ENCODE measurements around the gene GMPR.
A peak's percentile ranks its signal among the peaks of the same experiment; 100 is the strongest.
"Not testable (repeated sequence)": the region's sequence is repeated elsewhere in the genome, so short reads cannot be mapped to it uniquely, and the experiment has no call there.

Gene GMPR

GRCh38 chr6:16238057-16238962 is at the start of gene GMPR:
TSS of gene GMPR (plus strand) at chr6:16238587. CDS start at chr6:16238694, 107 bp downstream.
- peak; percentile 80 for DNase-seq

GRCh38 chr6:16190214-16190613 is 48.2 kb upstream of the GMPR start:
- DNase-seq: no peak

GRCh38 chr6:16196260-16196983 is 42.0 kb upstream of the GMPR start:
- no peak for DNase-seq

- DNase-seq: no peak
Measured at GRCh38 chr6:16196984-16197546, 41.3 kb upstream of the GMPR start.

GRCh38 chr6:16198061-16198705 is 40.2 kb upstream of the GMPR start:
- no peak for DNase-seq

GRCh38 chr6:16199804-16200203 is 38.6 kb upstream of the GMPR start:
- DNase-seq: no peak

- DNase-seq: no peak
Measured at GRCh38 chr6:16200321-16200883, 38.0 kb upstream of the GMPR start.

GRCh38 chr6:16201706-16202105 is 36.7 kb upstream of the GMPR start:
- no peak for DNase-seq

GRCh38 chr6:16204653-16205376 is 33.6 kb upstream of the GMPR start:
- DNase-seq: no peak

- no peak for DNase-seq
Measured at GRCh38 chr6:16205377-16206144, 32.8 kb upstream of the GMPR start.

- DNase-seq: peak; percentile 43
Measured at GRCh38 chr6:16206595-16207037, 31.8 kb upstream of the GMPR start.

GRCh38 chr6:16208989-16209388 is 29.4 kb upstream of the GMPR start:
- DNase-seq: no peak

GRCh38 chr6:16209539-16209938 is 28.8 kb upstream of the GMPR start:
- DNase-seq: no peak

GRCh38 chr6:16212276-16212675 is 26.1 kb upstream of the GMPR start:
- DNase-seq: no peak

- DNase-seq: no peak
Measured at GRCh38 chr6:16216501-16217155, 21.8 kb upstream of the GMPR start.

- DNase-seq: no peak
Measured at GRCh38 chr6:16217156-16217721, 21.1 kb upstream of the GMPR start.

GRCh38 chr6:16222826-16223225 is 15.6 kb upstream of the GMPR start:
- DNase-seq: no peak

- DNase-seq: no peak
Measured at GRCh38 chr6:16223362-16223761, 15.0 kb upstream of the GMPR start.

GRCh38 chr6:16224409-16224808 is 14.0 kb upstream of the GMPR start:
- DNase-seq: no peak

- DNase-seq: not testable (repeated sequence)
Measured at GRCh38 chr6:16225062-16225731, 13.2 kb upstream of the GMPR start.

All from activated CD4-positive, alpha-beta T cell treated with anti-CD3 and anti-CD28 coated beads for 48 hours (primary cell).